ENCODE results near the gene GPD1L.

GRCh38 chr3:32153414-32154204, 47.2 kb downstream of the GPD1L start:
- TF ChIP-seq, protein P1, sequence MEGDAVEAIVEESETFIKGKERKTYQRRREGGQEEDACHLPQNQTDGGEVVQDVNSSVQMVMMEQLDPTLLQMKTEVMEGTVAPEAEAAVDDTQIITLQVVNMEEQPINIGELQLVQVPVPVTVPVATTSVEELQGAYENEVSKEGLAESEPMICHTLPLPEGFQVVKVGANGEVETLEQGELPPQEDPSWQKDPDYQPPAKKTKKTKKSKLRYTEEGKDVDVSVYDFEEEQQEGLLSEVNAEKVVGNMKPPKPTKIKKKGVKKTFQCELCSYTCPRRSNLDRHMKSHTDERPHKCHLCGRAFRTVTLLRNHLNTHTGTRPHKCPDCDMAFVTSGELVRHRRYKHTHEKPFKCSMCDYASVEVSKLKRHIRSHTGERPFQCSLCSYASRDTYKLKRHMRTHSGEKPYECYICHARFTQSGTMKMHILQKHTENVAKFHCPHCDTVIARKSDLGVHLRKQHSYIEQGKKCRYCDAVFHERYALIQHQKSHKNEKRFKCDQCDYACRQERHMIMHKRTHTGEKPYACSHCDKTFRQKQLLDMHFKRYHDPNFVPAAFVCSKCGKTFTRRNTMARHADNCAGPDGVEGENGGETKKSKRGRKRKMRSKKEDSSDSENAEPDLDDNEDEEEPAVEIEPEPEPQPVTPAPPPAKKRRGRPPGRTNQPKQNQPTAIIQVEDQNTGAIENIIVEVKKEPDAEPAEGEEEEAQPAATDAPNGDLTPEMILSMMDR (IDR thresholded peaks at IDR 0.05) = no peak
- TF ChIP-seq ZFX (IDR thresholded peaks at IDR 0.05; ENCODE audit: borderline replicate concordance) = no peak

All from 22Rv1 (cell line).